Dedifferentiated amniotic fluid mesenchymal stem cell (primary cell): ENCODE data around the gene LRP1.

Experiments
- DNase-seq: peaks from one replicate; pipeline ENCODE4 v3.0.0-alpha.2; 2016; ENCODE audit errors: extremely low spot score

Gene LRP1

GRCh38 chr12:57127726-57128518 is at the start of gene LRP1:
Gene LRP1, plus strand, starts transcription at chr12:57128483. Its CDS starts 482 bp downstream, at chr12:57128965.
- peak; percentile 65 for DNase-seq

GRCh38 chr12:57078519-57079404 is 49.5 kb upstream of the LRP1 start, which contains the start of gene NEMP1:
Gene NEMP1, minus strand, starts transcription at chr12:57078791. Its CDS starts 46 bp downstream, at chr12:57078745.
- peak; percentile 100 for DNase-seq

GRCh38 chr12:57079821-57080220 is 48.5 kb upstream of the LRP1 start:
- no peak for DNase-seq

- no peak for DNase-seq
These were observed 47.4 kb upstream of the LRP1 start for GRCh38 chr12:57080855-57081254.

- peak; percentile 43 for DNase-seq
These were observed 42.2 kb upstream of the LRP1 start for GRCh38 chr12:57085999-57086492.

- DNase-seq = peak; percentile 47
These were observed 41.7 kb upstream of the LRP1 start for GRCh38 chr12:57086493-57087009.

GRCh38 chr12:57087010-57087690 is 41.1 kb upstream of the LRP1 start:
- DNase-seq = peak; percentile 80

GRCh38 chr12:57087691-57088353 is 40.5 kb upstream of the LRP1 start:
- peak; percentile 90 for DNase-seq

GRCh38 chr12:57088354-57089270 is 39.7 kb upstream of the LRP1 start, which contains the start of gene NAB2:
Gene NAB2, plus strand, starts transcription at chr12:57089114. Its CDS starts 158 bp downstream, at chr12:57089272.
- peak; percentile 93 for DNase-seq

GRCh38 chr12:57089271-57090245 is 38.7 kb upstream of the LRP1 start:
- peak; percentile 22 for DNase-seq

GRCh38 chr12:57090490-57090889 is 37.8 kb upstream of the LRP1 start:
- DNase-seq = no peak

- no peak for DNase-seq
These were observed 37.2 kb upstream of the LRP1 start for GRCh38 chr12:57090924-57091637.

GRCh38 chr12:57091638-57092528 is 36.4 kb upstream of the LRP1 start:
- no peak for DNase-seq

- DNase-seq = no peak
These were observed 35.8 kb upstream of the LRP1 start for GRCh38 chr12:57092529-57092862.

GRCh38 chr12:57092876-57093414 is 35.3 kb upstream of the LRP1 start:
- no peak for DNase-seq

- peak; percentile 72 for DNase-seq
These were observed 34.7 kb upstream of the LRP1 start for GRCh38 chr12:57093415-57094207.
